ENCODE measurements around the gene NTF3. TPM values are rescaled to one million over a fixed set of nuclear protein-coding genes. Genes with fewer than 3 reads are reported as not detected.
A peak's percentile ranks its signal among the peaks of the same experiment; 100 is the strongest.

The NTF3 gene
- total RNA-seq: not detected

GRCh38 chr12:5432011-5432400 lies at the start of gene NTF3:
Gene NTF3 (plus strand): TSS chr12:5432108. CDS start chr12:5432325, 217 bp downstream.
- CTCF ChIA-PET: no interaction called here
- Mint-ChIP-seq H3K4me3 (peak within 1 kb of the TSS; percentile 37), H3K9me3 (no peaks in the 10 kb centered on the region), H3K27ac (no peak within 1 kb of the TSS), H3K4me1 (ENCODE audit: low read depth) (peaks cover 18% of the 10 kb centered on the region), H3K36me3 (ENCODE audit: low read depth) (no peaks in the 10 kb centered on the region), H3K27me3 (ENCODE audit: low read depth) (peaks cover 45% of the 10 kb centered on the region)
- intact Hi-C loops (cut with micrococcal nuclease): no loop called here
- no peak for DNase-seq

GRCh38 chr12:5384015-5384414 lies 47.9 kb upstream of the NTF3 start:
- H3K9me3 Mint-ChIP-seq: no peaks in the 10 kb centered on the region
- no peaks in the 10 kb centered on the region for H3K4me1 Mint-ChIP-seq (ENCODE audit: low read depth)
- CTCF ChIA-PET: no interaction called here
- no peak overlapping the region for H3K27ac Mint-ChIP-seq
- H3K4me3 Mint-ChIP-seq: no peak overlapping the region
- DNase-seq: no peak
- intact Hi-C loops (cut with micrococcal nuclease): no loop called here
- H3K27me3 Mint-ChIP-seq (ENCODE audit: low read depth): no peaks in the 10 kb centered on the region
- H3K36me3 Mint-ChIP-seq (ENCODE audit: low read depth): no peaks in the 10 kb centered on the region

GRCh38 chr12:5388581-5389535 lies 43.0 kb upstream of the NTF3 start:
- Mint-ChIP-seq H3K4me1 (ENCODE audit: low read depth) (no peaks in the 10 kb centered on the region), H3K4me3 (no peak overlapping the region), H3K27me3 (ENCODE audit: low read depth) (peaks cover 3% of the 10 kb centered on the region), H3K36me3 (ENCODE audit: low read depth) (no peaks in the 10 kb centered on the region), H3K9me3 (no peaks in the 10 kb centered on the region), H3K27ac (no peak overlapping the region)
- DNase-seq: no peak
- CTCF ChIA-PET: interaction anchor here (0.6 kb wide), 1 partner anchor 182 kb away, joined by 7 read pairs; no protein-coding TSS in a partner anchor
- intact Hi-C loops (cut with micrococcal nuclease): no loop called here

- intact Hi-C loops (cut with micrococcal nuclease): no loop called here
- Mint-ChIP-seq H3K36me3 (ENCODE audit: low read depth) (no peaks in the 10 kb centered on the region), H3K9me3 (no peaks in the 10 kb centered on the region), H3K4me3 (no peak overlapping the region), H3K4me1 (ENCODE audit: low read depth) (no peaks in the 10 kb centered on the region), H3K27me3 (ENCODE audit: low read depth) (peaks cover 3% of the 10 kb centered on the region), H3K27ac (no peak overlapping the region)
- DNase-seq: no peak
- CTCF ChIA-PET: no interaction called here
Observed at GRCh38 chr12:5390174-5390799, 41.6 kb upstream of the NTF3 start.

GRCh38 chr12:5391653-5392052 lies 40.3 kb upstream of the NTF3 start:
- intact Hi-C loops (cut with micrococcal nuclease): no loop called here
- H3K4me1 Mint-ChIP-seq (ENCODE audit: low read depth): no peaks in the 10 kb centered on the region
- no peaks in the 10 kb centered on the region for H3K36me3 Mint-ChIP-seq (ENCODE audit: low read depth)
- CTCF ChIA-PET: no interaction called here
- H3K27me3 Mint-ChIP-seq (ENCODE audit: low read depth): peaks cover 3% of the 10 kb centered on the region
- no peak for DNase-seq
- H3K4me3 Mint-ChIP-seq: no peak overlapping the region
- no peaks in the 10 kb centered on the region for H3K9me3 Mint-ChIP-seq
- H3K27ac Mint-ChIP-seq: no peak overlapping the region

GRCh38 chr12:5392961-5393360 lies 38.9 kb upstream of the NTF3 start:
- Mint-ChIP-seq H3K27ac (no peak overlapping the region), H3K4me3 (no peak overlapping the region), H3K27me3 (ENCODE audit: low read depth) (peaks cover 3% of the 10 kb centered on the region), H3K36me3 (ENCODE audit: low read depth) (no peaks in the 10 kb centered on the region), H3K9me3 (no peaks in the 10 kb centered on the region), H3K4me1 (ENCODE audit: low read depth) (no peaks in the 10 kb centered on the region)
- CTCF ChIA-PET: no interaction called here
- intact Hi-C loops (cut with micrococcal nuclease): no loop called here
- DNase-seq: no peak

- no peaks in the 10 kb centered on the region for H3K4me1 Mint-ChIP-seq (ENCODE audit: low read depth)
- DNase-seq: no peak
- no peaks in the 10 kb centered on the region for H3K9me3 Mint-ChIP-seq
- no peaks in the 10 kb centered on the region for H3K36me3 Mint-ChIP-seq (ENCODE audit: low read depth)
- CTCF ChIA-PET: interaction anchor here (0.8 kb wide), 1 partner anchor 47 kb away, joined by 3 read pairs; no protein-coding TSS in a partner anchor
- H3K27me3 Mint-ChIP-seq (ENCODE audit: low read depth): peaks cover 3% of the 10 kb centered on the region
- no peak overlapping the region for H3K27ac Mint-ChIP-seq
- H3K4me3 Mint-ChIP-seq: no peak overlapping the region
- intact Hi-C loops (cut with micrococcal nuclease): no loop called here
Observed at GRCh38 chr12:5395443-5396271, 36.3 kb upstream of the NTF3 start.

GRCh38 chr12:5396541-5396940 lies 35.4 kb upstream of the NTF3 start:
- CTCF ChIA-PET: interaction anchor here (0.7 to 0.8 kb wide), 2 partner anchors 48 to 231 kb away, joined by 3 read pairs; no protein-coding TSS in a partner anchor
- intact Hi-C loops (cut with micrococcal nuclease): no loop called here
- peaks cover 3% of the 10 kb centered on the region for H3K27me3 Mint-ChIP-seq (ENCODE audit: low read depth)
- no peak overlapping the region for H3K4me3 Mint-ChIP-seq
- no peaks in the 10 kb centered on the region for H3K4me1 Mint-ChIP-seq (ENCODE audit: low read depth)
- DNase-seq: no peak
- H3K27ac Mint-ChIP-seq: no peak overlapping the region
- no peaks in the 10 kb centered on the region for H3K36me3 Mint-ChIP-seq (ENCODE audit: low read depth)
- no peaks in the 10 kb centered on the region for H3K9me3 Mint-ChIP-seq

- Mint-ChIP-seq H3K4me1 (ENCODE audit: low read depth) (no peaks in the 10 kb centered on the region), H3K4me3 (no peak overlapping the region), H3K27me3 (ENCODE audit: low read depth) (peaks cover 16% of the 10 kb centered on the region), H3K9me3 (no peaks in the 10 kb centered on the region), H3K27ac (no peak overlapping the region), H3K36me3 (ENCODE audit: low read depth) (no peaks in the 10 kb centered on the region)
- CTCF ChIA-PET: no interaction called here
- intact Hi-C loops (cut with micrococcal nuclease): no loop called here
- no peak for DNase-seq
Observed at GRCh38 chr12:5399266-5399665, 32.6 kb upstream of the NTF3 start.

GRCh38 chr12:5402009-5402935 lies 29.6 kb upstream of the NTF3 start:
- H3K27me3 Mint-ChIP-seq (ENCODE audit: low read depth): peaks cover 16% of the 10 kb centered on the region
- no peaks in the 10 kb centered on the region for H3K9me3 Mint-ChIP-seq
- intact Hi-C loops (cut with micrococcal nuclease): no loop called here
- no peak overlapping the region for H3K4me3 Mint-ChIP-seq
- H3K4me1 Mint-ChIP-seq (ENCODE audit: low read depth): no peaks in the 10 kb centered on the region
- DNase-seq: no peak
- no peak overlapping the region for H3K27ac Mint-ChIP-seq
- CTCF ChIA-PET: no interaction called here
- H3K36me3 Mint-ChIP-seq (ENCODE audit: low read depth): no peaks in the 10 kb centered on the region

- Mint-ChIP-seq H3K27ac (no peak overlapping the region), H3K27me3 (ENCODE audit: low read depth) (peaks cover 16% of the 10 kb centered on the region), H3K4me1 (ENCODE audit: low read depth) (no peaks in the 10 kb centered on the region), H3K36me3 (ENCODE audit: low read depth) (no peaks in the 10 kb centered on the region), H3K9me3 (no peaks in the 10 kb centered on the region), H3K4me3 (no peak overlapping the region)
- intact Hi-C loops (cut with micrococcal nuclease): no loop called here
- CTCF ChIA-PET: no interaction called here
- no peak for DNase-seq
Observed at GRCh38 chr12:5403411-5403810, 28.5 kb upstream of the NTF3 start.

All from activated naive CD4-positive, alpha-beta T cell treated with anti-CD3 and anti-CD28 coated beads for 36 hours (primary cell).